HG02973 (cell line): ENCODE measurements around the gene MPPED2.

Experiments
- ATAC-seq: cut with Tn5 transposase; IDR thresholded peaks from one replicate; pipeline ENCODE4 v1.9.1; 2021; ENCODE audit warnings: moderate library complexity; ENCODE audit not compliant: unreplicated experiment

The MPPED2 gene

DNA sequence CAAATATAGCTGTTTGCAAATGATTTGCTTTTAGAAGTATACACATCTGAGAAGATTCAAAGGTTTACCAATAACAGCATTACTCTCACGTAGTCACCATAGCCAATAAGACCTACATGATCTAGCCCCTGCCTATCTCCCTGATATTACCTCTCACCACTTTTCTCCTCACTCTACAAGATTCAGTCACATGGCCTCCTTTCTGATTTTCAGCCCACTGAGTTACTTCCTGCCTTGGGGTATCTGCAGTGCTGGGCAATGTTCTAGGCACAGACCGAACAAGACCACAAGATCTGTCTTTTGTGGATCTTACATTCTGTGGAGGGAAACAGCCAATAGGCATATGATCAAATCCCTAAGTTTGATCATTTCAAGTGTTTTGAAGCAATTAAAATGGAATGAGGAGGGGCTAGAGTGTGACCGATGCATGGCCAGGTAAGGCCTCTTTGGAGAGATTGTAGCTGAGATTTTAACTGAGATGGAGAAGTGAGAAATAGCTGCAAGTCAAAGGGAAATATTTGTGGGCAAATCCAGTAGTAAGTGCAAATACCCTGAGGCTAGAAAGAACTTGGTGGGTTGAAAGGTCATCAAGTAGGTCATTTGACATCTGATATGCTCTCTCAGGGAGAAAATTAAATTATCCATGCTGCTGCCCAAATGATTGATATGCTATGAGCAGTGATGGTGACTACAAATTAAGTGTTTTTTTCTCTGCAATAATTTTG lies 220.2 kb downstream of the MPPED2 start:
- ATAC-seq: no peak

- no peak for ATAC-seq
Measured at GRCh38 chr11:30364837-30365482, 221.2 kb downstream of the MPPED2 start.

DNA sequence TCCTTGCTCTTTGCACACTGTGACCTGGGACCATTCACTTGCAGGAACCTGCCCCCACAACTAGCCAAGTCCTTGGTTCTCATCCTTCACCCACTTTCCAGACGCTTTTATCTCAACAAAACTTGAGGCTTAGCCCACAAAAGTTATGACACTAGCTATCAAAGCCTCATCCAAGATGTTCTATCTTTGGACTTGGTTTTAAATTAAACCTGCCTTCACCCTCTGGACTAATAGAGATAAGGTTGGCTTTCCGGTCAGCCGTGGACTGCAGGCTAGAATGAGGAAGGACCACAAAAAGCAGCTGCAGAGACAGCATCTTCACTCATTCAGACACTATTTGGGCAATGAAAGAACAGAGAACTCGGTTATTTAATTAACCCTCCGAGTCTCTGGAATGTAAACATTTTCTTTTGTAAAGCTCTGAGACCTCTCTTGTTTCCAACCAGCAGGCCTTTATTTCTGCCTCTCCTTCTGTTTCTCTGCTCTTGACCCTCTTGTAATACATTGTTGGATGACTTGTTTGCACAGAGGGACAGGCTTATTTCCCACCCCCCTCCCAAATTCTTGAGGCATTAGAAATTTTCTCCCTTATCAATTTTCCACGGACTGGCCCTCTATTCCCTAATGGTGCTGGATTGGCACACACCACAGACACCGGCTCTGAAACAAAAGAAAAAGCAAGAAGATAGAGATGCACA lies 221.9 kb downstream of the MPPED2 start:
- no peak for ATAC-seq

GRCh38 chr11:30360741-30361140 lies 225.4 kb downstream of the MPPED2 start:
- no peak for ATAC-seq
